Measurements from ENCODE around the gene NAA16.

Gene NAA16

GRCh38 chr13:41361491-41361890 lies 50.4 kb downstream of the NAA16 start:
- no peak for DNase-seq

GRCh38 chr13:41364043-41364442 lies 53.0 kb downstream of the NAA16 start:
- DNase-seq, result no peak

- no peak for DNase-seq
These were observed 54.6 kb downstream of the NAA16 start for GRCh38 chr13:41365631-41366030.

GRCh38 chr13:41370736-41371135 lies 59.7 kb downstream of the NAA16 start:
- DNase-seq, result no peak

GRCh38 chr13:41377446-41377845 lies 66.4 kb downstream of the NAA16 start:
- no peak for DNase-seq

- DNase-seq, result no peak
These were observed 71.4 kb downstream of the NAA16 start for GRCh38 chr13:41382431-41382830.

GRCh38 chr13:41383386-41383785 lies 72.3 kb downstream of the NAA16 start:
- DNase-seq, result no peak

GRCh38 chr13:41384749-41385503 lies 73.9 kb downstream of the NAA16 start:
- no peak for DNase-seq

GRCh38 chr13:41386211-41386610 lies 75.1 kb downstream of the NAA16 start:
- no peak for DNase-seq

- DNase-seq, result no peak
These were observed 76.5 kb downstream of the NAA16 start for GRCh38 chr13:41387576-41387975.

GRCh38 chr13:41388143-41388881 lies 77.2 kb downstream of the NAA16 start:
- DNase-seq, result no peak

- no peak for DNase-seq
These were observed 78.5 kb downstream of the NAA16 start for GRCh38 chr13:41389580-41389979.

GRCh38 chr13:41394166-41394565 lies 83.1 kb downstream of the NAA16 start:
- no peak for DNase-seq

- DNase-seq, result no peak
These were observed 87.6 kb downstream of the NAA16 start for GRCh38 chr13:41398494-41399170.

- no peak for DNase-seq
These were observed 90.3 kb downstream of the NAA16 start for GRCh38 chr13:41401366-41401765.

GRCh38 chr13:41402691-41403511 lies 91.8 kb downstream of the NAA16 start:
- no peak for DNase-seq

GRCh38 chr13:41403983-41404382 lies 92.9 kb downstream of the NAA16 start:
- DNase-seq, result no peak

- DNase-seq, result no peak
These were observed 94.3 kb downstream of the NAA16 start for GRCh38 chr13:41405367-41405766.

GRCh38 chr13:41407380-41407779 lies 96.3 kb downstream of the NAA16 start:
- DNase-seq, result no peak

- DNase-seq, result no peak
These were observed 97.1 kb downstream of the NAA16 start for GRCh38 chr13:41408121-41408520.

GRCh38 chr13:41408746-41409145 lies 97.7 kb downstream of the NAA16 start:
- DNase-seq, result no peak

- no peak for DNase-seq
These were observed 98.5 kb downstream of the NAA16 start for GRCh38 chr13:41409611-41410010.

- DNase-seq, result no peak
These were observed 100.0 kb downstream of the NAA16 start for GRCh38 chr13:41411060-41411459.

All from activated CD4-positive, alpha-beta T cell treated with anti-CD3 and anti-CD28 coated beads, Interleukin-2, amount 50 U/mL, for 4 hours (primary cell).